Fibroblast of skin of right quadriceps (primary cell): ENCODE data around the gene PDZD7.

ENCODE experiments used
- DNase-seq: peaks from one replicate; pipeline ENCODE4 v3.0.0-alpha.2; 2013

PDZD7 gene

GRCh38 chr10:100962351-100963080, 68.4 kb downstream of the PDZD7 start:
- DNase-seq: no peak

DNA sequence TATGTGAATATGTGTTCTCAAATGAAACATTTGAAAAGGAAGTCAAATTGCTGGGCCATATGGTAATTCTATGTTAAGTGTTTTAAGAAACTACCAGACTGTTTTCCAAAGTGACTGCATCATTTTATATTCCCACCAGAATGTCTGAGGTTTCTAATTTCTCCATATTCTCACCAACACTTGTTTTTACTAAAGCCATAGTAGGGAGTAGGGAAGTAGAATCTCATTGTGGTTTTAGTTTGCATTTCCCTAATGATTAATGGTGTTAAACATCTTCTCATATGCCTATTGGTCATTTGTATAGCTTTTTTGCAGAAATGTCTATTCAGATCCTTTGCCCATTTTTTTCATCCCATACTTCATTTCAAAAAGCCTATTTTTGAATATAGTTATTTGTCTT, 70.7 kb downstream of the PDZD7 start:
- no peak for DNase-seq
